IMR-90 (cell line): ENCODE measurements around the gene U2SURP. TPM values are rescaled to one million over a fixed set of nuclear protein-coding genes. Genes with fewer than 3 reads are reported as not detected.

Experiments used
- ATAC-seq: fragments of 200-7000 bp; cut with Tn5 transposase; 2 replicates; pipeline ENCODE4 v1.9.1; 2020; ENCODE audit warnings: low read depth, mild to moderate bottlenecking, moderate library complexity
- BruUV-seq: library from RNA; stranded (reverse); fragments of 400-500 nt; replicated peaks from 2 replicates; lab custom pipeline; 2021; lab: Mats Ljungman, UMichigan
- CTCF ChIA-PET: fragments of 300-600 bp; formaldehyde crosslinking; extraction: SDS; loops from one replicate; lab custom pipeline; 2021; ENCODE audit warnings: antibody characterized with exemption; lab: Yijun Ruan, JAX
- POLR2A ChIA-PET: fragments of 300-600 bp; sonication (Branson Sonifier 250); formaldehyde crosslinking; loops from one replicate; lab custom pipeline; 2022; ENCODE audit warnings: antibody characterized with exemption; ENCODE audit not compliant: unreplicated experiment; lab: Charles Lee
- DNase-seq: peaks from one replicate; pipeline ENCODE4 v3.0.0; 2013
- H2AFZ ChIP-seq: replicated peaks from 2 replicates; pipeline ENCODE3; 2013; ENCODE audit warnings: low read length, mild to moderate bottlenecking; ENCODE audit not compliant: poor library complexity
- H2AK5ac ChIP-seq: 2 replicates; pipeline ENCODE4 v1.6.1; 2013; ENCODE audit warnings: low read depth, low read length, inconsistent platforms
- H2AK9ac ChIP-seq: replicated peaks from 2 replicates; pipeline ENCODE3; 2013; ENCODE audit warnings: mild to moderate bottlenecking, low read depth, low read length, moderate library complexity; ENCODE audit not compliant: poor library complexity
- H2BK120ac ChIP-seq: 2 replicates; pipeline ENCODE4 v1.6.1; 2013; ENCODE audit warnings: low read depth, low read length, inconsistent platforms
- H2BK15ac ChIP-seq: 3 replicates; pipeline ENCODE4 v1.6.1; 2013; ENCODE audit warnings: low read depth, low read length, inconsistent platforms
- H2BK20ac ChIP-seq: 2 replicates; pipeline ENCODE4 v1.6.1; 2013; ENCODE audit warnings: low read depth, mild to moderate bottlenecking, inconsistent platforms, low read length, moderate library complexity
- H2BK5ac ChIP-seq: 2 replicates; pipeline ENCODE4 v1.6.1; 2013; ENCODE audit warnings: mild to moderate bottlenecking, low read depth, low read length, inconsistent platforms; ENCODE audit not compliant: poor library complexity, severe bottlenecking
- H3K14ac ChIP-seq: replicated peaks from 2 replicates; pipeline ENCODE4 v1.6.1; 2013; ENCODE audit warnings: low read depth, low read length, inconsistent platforms
- H3K18ac ChIP-seq: 2 replicates; pipeline ENCODE4 v1.6.1; 2013; ENCODE audit warnings: low read depth, low read length, control low read depth
- H3K23ac ChIP-seq: 2 replicates; pipeline ENCODE4 v1.6.1; 2013; ENCODE audit warnings: low read depth, low read length, inconsistent platforms
- H3K27ac ChIP-seq: 2 replicates; pipeline ENCODE4 v1.5.1; 2013; ENCODE audit warnings: mild to moderate bottlenecking, control low read depth, low read length; ENCODE audit not compliant: insufficient read depth
- H3K27me3 ChIP-seq: 2 replicates; pipeline ENCODE4 v1.6.1; 2013; ENCODE audit warnings: low read length; ENCODE audit not compliant: control insufficient read depth, insufficient read depth
- H3K36me3 ChIP-seq: 2 replicates; pipeline ENCODE4 v1.6.1; 2013; ENCODE audit warnings: low read length, mixed read lengths; ENCODE audit not compliant: control insufficient read depth, insufficient read depth
- H3K4ac ChIP-seq: 2 replicates; pipeline ENCODE4 v1.6.1; 2013; ENCODE audit warnings: low read depth, low read length, inconsistent platforms
- H3K4me1 ChIP-seq: 2 replicates; pipeline ENCODE4 v1.6.1; 2013; ENCODE audit warnings: low read length, mixed read lengths; ENCODE audit not compliant: control insufficient read depth, insufficient read depth
- H3K4me2 ChIP-seq: 2 replicates; pipeline ENCODE4 v1.6.1; 2013; ENCODE audit warnings: low read depth, mild to moderate bottlenecking, control low read depth, low read length, moderate library complexity
- H3K4me3 ChIP-seq: 2 replicates; pipeline ENCODE4 v1.5.1; 2013; ENCODE audit warnings: low read depth, mild to moderate bottlenecking, control low read depth, low read length, moderate library complexity; ENCODE audit not compliant: insufficient read depth
- H3K56ac ChIP-seq: 2 replicates; pipeline ENCODE4 v1.6.1; 2013; ENCODE audit warnings: low read length, inconsistent platforms; ENCODE audit not compliant: insufficient read depth; ENCODE audit errors: extremely low read depth
- H3K79me1 ChIP-seq, 2 experiments: 2 replicates each; pipeline ENCODE4 v1.6.1; 2013; ENCODE audit warnings: low read length in 2 of 2, inconsistent platforms in 1 of 2, low read depth in 1 of 2
- H3K9ac ChIP-seq: 2 replicates; pipeline ENCODE4 v1.6.1; 2013; ENCODE audit warnings: low read depth, low read length, control low read depth
- H3K9me1 ChIP-seq: 2 replicates; pipeline ENCODE4 v1.6.1; 2013; ENCODE audit warnings: low read length, inconsistent platforms; ENCODE audit not compliant: insufficient read depth
- H3K9me3 ChIP-seq: 2 replicates; pipeline ENCODE4 v1.6.1; 2013; ENCODE audit warnings: low read length; ENCODE audit not compliant: control insufficient read depth, insufficient read depth
- H4K20me1 ChIP-seq: 2 replicates; pipeline ENCODE4 v1.6.1; 2013; ENCODE audit warnings: low read length, inconsistent platforms; ENCODE audit not compliant: insufficient read depth
- H4K5ac ChIP-seq: 2 replicates; pipeline ENCODE4 v1.6.1; 2013; ENCODE audit warnings: mild to moderate bottlenecking, low read depth, low read length, control low read depth
- H4K8ac ChIP-seq, 2 experiments: 2 replicates each; pipeline ENCODE4 v1.6.1; 2013; ENCODE audit warnings: low read depth in 2 of 2, low read length in 2 of 2, control low read depth in 1 of 2, inconsistent platforms in 1 of 2
- H4K91ac ChIP-seq: 2 replicates; pipeline ENCODE4 v1.6.1; 2013; ENCODE audit warnings: low read depth, low read length, inconsistent platforms; ENCODE audit not compliant: insufficient read depth
- BHLHE40 ChIP-seq: fragments of 150-350 bp; IDR thresholded peaks from 2 replicates; pipeline ENCODE4 v1.6.1; 2016; ENCODE audit warnings: mild to moderate bottlenecking, low read depth, low read length
- CEBPB ChIP-seq: IDR thresholded peaks from 2 replicates; pipeline ENCODE4 v1.6.1; 2012; ENCODE audit warnings: low read depth, low read length, improper control_type of control experiment
- CHD1 ChIP-seq: IDR thresholded peaks from 2 replicates; pipeline ENCODE4 v1.6.1; 2012; ENCODE audit warnings: low read depth, low read length, improper control_type of control experiment
- FOS ChIP-seq: fragments of 150-350 bp; IDR thresholded peaks from 2 replicates; pipeline ENCODE4 v1.6.1; 2016; ENCODE audit warnings: low read depth, low read length
- MAFK ChIP-seq: IDR thresholded peaks from 2 replicates; pipeline ENCODE4 v1.6.1; 2012; ENCODE audit warnings: low read depth, low read length, improper control_type of control experiment
- MAZ ChIP-seq: IDR thresholded peaks from 2 replicates; pipeline ENCODE4 v1.6.1; 2012; ENCODE audit warnings: low read depth, mild to moderate bottlenecking, low read length, improper control_type of control experiment, moderate library complexity, borderline replicate concordance
- MXI1 ChIP-seq: IDR thresholded peaks from 2 replicates; pipeline ENCODE4 v1.6.1; 2012; ENCODE audit warnings: low read depth, mild to moderate bottlenecking, low read length, moderate library complexity, borderline replicate concordance
- NFE2L2 ChIP-seq: fragments of 150-350 bp; IDR thresholded peaks from 2 replicates; pipeline ENCODE4 v1.6.1; 2016; ENCODE audit warnings: low read depth, mild to moderate bottlenecking, low read length
- POLR2A ChIP-seq: IDR thresholded peaks from 2 replicates; pipeline ENCODE4 v1.6.1; 2012; ENCODE audit warnings: mild to moderate bottlenecking, low read depth, low read length
- RAD21 ChIP-seq: IDR thresholded peaks from 2 replicates; pipeline ENCODE4 v1.6.1; 2012; ENCODE audit warnings: low read length, improper control_type of control experiment
- RCOR1 ChIP-seq: IDR thresholded peaks from 2 replicates; pipeline ENCODE4 v1.6.1; 2012; ENCODE audit warnings: mild to moderate bottlenecking, low read length, improper control_type of control experiment; ENCODE audit not compliant: insufficient replicate concordance
- RFX5 ChIP-seq: IDR thresholded peaks from 2 replicates; pipeline ENCODE4 v1.8.0; 2012; ENCODE audit warnings: low read depth, mild to moderate bottlenecking, low read length, moderate library complexity
- SMC3 ChIP-seq: fragments of 150-350 bp; IDR thresholded peaks from 2 replicates; pipeline ENCODE4 v1.6.1; 2016; ENCODE audit warnings: low read depth, mild to moderate bottlenecking, antibody characterized with exemption, low read length, moderate library complexity
- WGBS, 2 experiments: methylation state at CpG; one replicate each; pipeline versions ENCODE4 v1.1.5 to v1.1.7; 2013; ENCODE audit warnings: missing lambda C conversion rate in 2 of 2; ENCODE audit not compliant: insufficient read length in 1 of 2; ENCODE audit errors: extremely low coverage in 2 of 2; 5-methylcytosine and 5-hydroxymethylcytosine counted together
- dilution Hi-C: fragments of 300-500 bp; cut with HindIII; formaldehyde crosslinking; loops from one replicate; pipeline ENCODE4 v1.14.3; 2018; ENCODE audit warnings: low sequenced_read_pairs; ENCODE audit not compliant: unreplicated experiment
- in situ Hi-C: fragments of 300-500 bp; cut with MboI; formaldehyde crosslinking; loops from 3 replicates; pipeline ENCODE4 v1.14.3; 2019; ENCODE audit warnings: low sequenced_read_pairs, inconsistent platforms, mixed read lengths
- intact Hi-C: fragments of 100-400 bp; cut with micrococcal nuclease; formaldehyde crosslinking; loops from 2 replicates; pipeline ENCODE4 v1.10.0; 2022
- polyA plus RNA-seq, 3 experiments: library from polyadenylated mRNA; depleted of rRNA; stranded (reverse); fragments of >200 nt; gene quantifications; 2 replicates each; pipeline ENCODE4 v1.2.3, GENCODE V29; 2012; ENCODE audit warnings: low replicate concordance in 1 of 3
- total RNA-seq: library from RNA; depleted of rRNA; stranded (reverse); fragments of >200 nt; gene quantifications from 2 replicates; pipeline ENCODE4 v1.2.3, GENCODE V29; 2012
- TF ChIP-seq, protein P1 (sequence below): conservative IDR thresholded peaks from 2 replicates; pipeline ENCODE4 v1.5.1; 2012; ENCODE audit warnings: mild to moderate bottlenecking, low read depth, low read length, improper control_type of control experiment
- TF ChIP-seq, protein P2 (sequence below): fragments of 150-350 bp; IDR thresholded peaks from 2 replicates; pipeline ENCODE4 v1.6.1; 2017; ENCODE audit warnings: mild to moderate bottlenecking, antibody characterized with exemption, low read length, low read depth

Gene U2SURP
- total and polyA plus RNA-seq, 2 of the 4 experiments (the other 2 are of a cell fraction), result 24.8 to 29.4 TPM

DNA sequence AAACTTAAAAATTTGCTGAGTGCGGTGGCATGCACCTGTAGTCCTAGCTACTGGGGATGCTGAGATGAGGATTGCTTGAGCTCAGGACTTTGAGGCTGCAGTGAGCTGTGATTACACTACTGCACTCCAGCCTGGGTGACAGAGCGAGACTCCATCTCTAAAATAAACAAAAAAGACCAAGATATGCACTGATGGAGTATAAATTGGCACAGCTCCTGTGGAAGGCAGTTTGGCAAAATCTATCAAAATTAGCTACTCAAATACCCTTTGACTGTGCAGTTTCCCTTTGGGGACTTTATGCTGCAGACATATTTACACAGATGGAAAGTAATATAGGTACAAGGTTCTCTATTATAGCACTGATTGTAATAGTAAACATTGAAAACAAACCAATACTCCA lies 18.1 kb upstream of the U2SURP start:
- dilution Hi-C loops, result no loop called here
- no TSS peak for BruUV-seq
- Histone ChIP-seq H2BK15ac (no peak overlapping the region), H2BK120ac (no peak overlapping the region), H3K36me3 (no peaks in the 10 kb centered on the region), H4K20me1 (no peaks in the 10 kb centered on the region), H3K18ac (no peak overlapping the region), H3K14ac (no peak overlapping the region), H3K4me1 (no peaks in the 10 kb centered on the region), H4K5ac (no peak overlapping the region), H3K9me3 (no peaks in the 10 kb centered on the region), H4K8ac (no peak overlapping the region), H2AK5ac (no peak overlapping the region), H3K9me1 (no peaks in the 10 kb centered on the region), H2BK20ac (no peak overlapping the region), H2AFZ (no peak overlapping the region), H4K91ac (no peak overlapping the region), H3K79me1 (no peaks in the 10 kb centered on the region), H3K27me3 (peaks cover 21% of the 10 kb centered on the region), H3K4ac (no peak overlapping the region), H3K9ac (no peak overlapping the region), H2AK9ac (no peak overlapping the region), H3K56ac (no peak overlapping the region), H2BK5ac (no peak overlapping the region), H3K4me2 (no peak overlapping the region), H3K23ac (no peak overlapping the region), H3K4me3 (no peak overlapping the region), H3K27ac (no peak overlapping the region)
- intact Hi-C loops, result no loop called here
- TF ChIP-seq SMC3 (no peak), RAD21 (no peak), RCOR1 (no peak), POLR2A (no peak), CHD1 (no peak), CEBPB (no peak), MXI1 (no peak), MAZ (no peak), NFE2L2 (no peak), RFX5 (no peak), BHLHE40 (no peak), MAFK (no peak), FOS (no peak)
- TF ChIP-seq, protein P1, sequence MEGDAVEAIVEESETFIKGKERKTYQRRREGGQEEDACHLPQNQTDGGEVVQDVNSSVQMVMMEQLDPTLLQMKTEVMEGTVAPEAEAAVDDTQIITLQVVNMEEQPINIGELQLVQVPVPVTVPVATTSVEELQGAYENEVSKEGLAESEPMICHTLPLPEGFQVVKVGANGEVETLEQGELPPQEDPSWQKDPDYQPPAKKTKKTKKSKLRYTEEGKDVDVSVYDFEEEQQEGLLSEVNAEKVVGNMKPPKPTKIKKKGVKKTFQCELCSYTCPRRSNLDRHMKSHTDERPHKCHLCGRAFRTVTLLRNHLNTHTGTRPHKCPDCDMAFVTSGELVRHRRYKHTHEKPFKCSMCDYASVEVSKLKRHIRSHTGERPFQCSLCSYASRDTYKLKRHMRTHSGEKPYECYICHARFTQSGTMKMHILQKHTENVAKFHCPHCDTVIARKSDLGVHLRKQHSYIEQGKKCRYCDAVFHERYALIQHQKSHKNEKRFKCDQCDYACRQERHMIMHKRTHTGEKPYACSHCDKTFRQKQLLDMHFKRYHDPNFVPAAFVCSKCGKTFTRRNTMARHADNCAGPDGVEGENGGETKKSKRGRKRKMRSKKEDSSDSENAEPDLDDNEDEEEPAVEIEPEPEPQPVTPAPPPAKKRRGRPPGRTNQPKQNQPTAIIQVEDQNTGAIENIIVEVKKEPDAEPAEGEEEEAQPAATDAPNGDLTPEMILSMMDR, result no peak
- TF ChIP-seq, protein P2, sequence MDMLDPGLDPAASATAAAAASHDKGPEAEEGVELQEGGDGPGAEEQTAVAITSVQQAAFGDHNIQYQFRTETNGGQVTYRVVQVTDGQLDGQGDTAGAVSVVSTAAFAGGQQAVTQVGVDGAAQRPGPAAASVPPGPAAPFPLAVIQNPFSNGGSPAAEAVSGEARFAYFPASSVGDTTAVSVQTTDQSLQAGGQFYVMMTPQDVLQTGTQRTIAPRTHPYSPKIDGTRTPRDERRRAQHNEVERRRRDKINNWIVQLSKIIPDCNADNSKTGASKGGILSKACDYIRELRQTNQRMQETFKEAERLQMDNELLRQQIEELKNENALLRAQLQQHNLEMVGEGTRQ, result no peak
- WGBS, 2 experiments, result no CpG with 5 or more reads among the region's 2 CpGs
- ATAC-seq, result no peak
- ChIA-PET CTCF (no interaction called here), POLR2A (no interaction called here)
- no peak for DNase-seq
- in situ Hi-C loops, result no loop called here
